ENCODE measurements around the gene C1QTNF7. TPM values are rescaled to one million over a fixed set of nuclear protein-coding genes. Genes with fewer than 3 reads are reported as not detected.

C1QTNF7 gene
- total and polyA plus RNA-seq, 7 donors = 0.46 to 36.8 (median 11.0) TPM

- H3K36me3 ChIP-seq = no peaks in the 10 kb centered on the region
- no peak overlapping the region for H3K4me3 ChIP-seq
- no peaks in the 10 kb centered on the region for H3K9me3 ChIP-seq
- H3K4me1 ChIP-seq = peaks cover 0 to 37% (median 21%) of the 10 kb centered on the region in 4 donors
- no peak for DNase-seq
- peak overlapping the region in 2 of 4 donors; percentile 33 to 49 for H3K27ac ChIP-seq
- TF ChIP-seq CTCF (IDR thresholded peaks at IDR 0.05) = no peak
- TF ChIP-seq EP300 (IDR thresholded peaks at IDR 0.05) = no peak
- no peak for TF ChIP-seq POLR2A (IDR thresholded peaks at IDR 0.05)
- TF ChIP-seq POLR2AphosphoS5 (IDR thresholded peaks at IDR 0.05) = no peak
- intact Hi-C loops (cut with DNase I) = no loop called here
- 3 to 4% methylated on average over 6 of the region's 6 CpGs for WGBS, 2 donors
- no peaks in the 10 kb centered on the region for H3K27me3 ChIP-seq
These were observed 17.1 kb upstream of the C1QTNF7 start for GRCh38 chr4:15410750-15411149.

DNA sequence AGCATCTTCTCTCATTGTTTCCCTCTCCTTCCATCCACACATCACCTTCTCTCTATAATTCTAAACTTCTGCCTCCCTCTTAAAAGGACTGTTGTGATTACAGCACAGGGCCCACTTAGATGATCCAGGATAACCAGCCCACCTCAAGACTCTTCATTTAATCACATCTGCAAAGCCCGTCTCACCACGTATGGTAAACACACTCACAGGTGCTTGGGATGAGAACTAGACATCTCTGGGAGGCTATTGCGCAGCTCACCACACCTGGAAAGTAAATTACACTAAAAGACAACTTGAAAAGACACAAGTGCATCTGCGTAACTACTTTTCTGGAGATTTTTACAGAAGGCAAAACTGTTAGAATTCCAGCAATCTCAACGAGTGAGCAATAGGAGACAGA is 15.4 kb upstream of the C1QTNF7 start:
- peak overlapping the region in 1 of 4 donors; percentile 69 for H3K27ac ChIP-seq
- H3K4me3 ChIP-seq = no peak overlapping the region
- 85 to 91% methylated on average over 5 of the region's 5 CpGs for whole genome bisulfite sequencing, 2 donors
- no peaks in the 10 kb centered on the region for H3K9me3 ChIP-seq
- no peak for TF ChIP-seq POLR2A (IDR thresholded peaks at IDR 0.05)
- TF ChIP-seq EP300 (IDR thresholded peaks at IDR 0.05) = no peak
- no peak for TF ChIP-seq POLR2AphosphoS5 (IDR thresholded peaks at IDR 0.05)
- no peak for TF ChIP-seq CTCF (IDR thresholded peaks at IDR 0.05)
- H3K27me3 ChIP-seq = no peaks in the 10 kb centered on the region
- peaks cover 0 to 53% (median 31%) of the 10 kb centered on the region in 4 donors for H3K4me1 ChIP-seq
- no peak for DNase-seq
- H3K36me3 ChIP-seq = no peaks in the 10 kb centered on the region
- intact Hi-C loops (cut with DNase I) = no loop called here

- Histone ChIP-seq H3K4me1 (peaks cover 0 to 59% (median 38%) of the 10 kb centered on the region in 4 donors), H3K4me3 (no peak overlapping the region), H3K27ac (peak overlapping the region in 3 of 4 donors; percentile 5 to 69 (median 69)), H3K36me3 (no peaks in the 10 kb centered on the region), H3K27me3 (no peaks in the 10 kb centered on the region), H3K9me3 (no peaks in the 10 kb centered on the region)
- intact Hi-C loops (cut with DNase I) = no loop called here
- 68 to 72% methylated on average over 6 of the region's 6 CpGs for WGBS, 2 donors
- no peak for DNase-seq
- no peak for TF ChIP-seq POLR2A (IDR thresholded peaks at IDR 0.05)
- TF ChIP-seq CTCF (IDR thresholded peaks at IDR 0.05) = no peak
- no peak for TF ChIP-seq POLR2AphosphoS5 (IDR thresholded peaks at IDR 0.05)
- TF ChIP-seq EP300 (IDR thresholded peaks at IDR 0.05) = no peak
These were observed 14.7 kb upstream of the C1QTNF7 start for GRCh38 chr4:15413010-15413622.

GRCh38 chr4:15413623-15414019 is 14.2 kb upstream of the C1QTNF7 start:
- no peak for DNase-seq
- H3K9me3 ChIP-seq = no peaks in the 10 kb centered on the region
- H3K27ac ChIP-seq = peak overlapping the region in 3 of 4 donors; percentile 63 to 69 (median 69)
- no peaks in the 10 kb centered on the region for H3K36me3 ChIP-seq
- TF ChIP-seq EP300 (IDR thresholded peaks at IDR 0.05) = no peak
- TF ChIP-seq CTCF (IDR thresholded peaks at IDR 0.05) = no peak
- TF ChIP-seq POLR2AphosphoS5 (IDR thresholded peaks at IDR 0.05) = no peak
- no peak for TF ChIP-seq POLR2A (IDR thresholded peaks at IDR 0.05)
- no peak overlapping the region for H3K4me3 ChIP-seq
- peaks cover 0 to 64% (median 43%) of the 10 kb centered on the region in 4 donors for H3K4me1 ChIP-seq
- intact Hi-C loops (cut with DNase I) = no loop called here
- 69 to 92% methylated on average over 2 of the region's 2 CpGs for WGBS, 2 donors
- H3K27me3 ChIP-seq = no peaks in the 10 kb centered on the region

Measured in sigmoid colon (tissue), 7 donors.